NCI-H345 treated with DMSO at 0.1 percent for 48 hours (cell line): ENCODE results near the gene TENM4.
"Not testable (repeated sequence)": the region's sequence is repeated elsewhere in the genome, so short reads cannot be mapped to it uniquely, and the experiment has no call there.

Experiments
- DNase-seq: peaks from one replicate; lab custom pipeline; 2025; ENCODE audit not compliant: unreplicated experiment; lab: John Stamatoyannopoulos, UW

Gene TENM4

GRCh38 chr11:78991681-78992080 lies 449.1 kb downstream of the TENM4 start:
- peak; percentile 32 for DNase-seq

- peak; percentile 60 for DNase-seq
These were observed 450.6 kb downstream of the TENM4 start for GRCh38 chr11:78990261-78990660.

GRCh38 chr11:78987748-78988147 lies 453.1 kb downstream of the TENM4 start:
- no peak for DNase-seq

GRCh38 chr11:78986305-78986704 lies 454.5 kb downstream of the TENM4 start:
- no peak for DNase-seq

GRCh38 chr11:78985663-78986062 lies 455.2 kb downstream of the TENM4 start:
- no peak for DNase-seq

- DNase-seq: no peak
These were observed 458.4 kb downstream of the TENM4 start for GRCh38 chr11:78982473-78982872.

- no peak for DNase-seq
These were observed 459.7 kb downstream of the TENM4 start for GRCh38 chr11:78981153-78981552.

GRCh38 chr11:78978831-78979230 lies 462.0 kb downstream of the TENM4 start:
- DNase-seq: no peak

GRCh38 chr11:78977848-78978247 lies 463.0 kb downstream of the TENM4 start:
- not testable (repeated sequence) for DNase-seq

- DNase-seq: no peak
These were observed 463.8 kb downstream of the TENM4 start for GRCh38 chr11:78977009-78977408.

- no peak for DNase-seq
These were observed 465.7 kb downstream of the TENM4 start for GRCh38 chr11:78975081-78975480.

- no peak for DNase-seq
These were observed 467.0 kb downstream of the TENM4 start for GRCh38 chr11:78973876-78974275.

- no peak for DNase-seq
These were observed 468.2 kb downstream of the TENM4 start for GRCh38 chr11:78972590-78972989.

GRCh38 chr11:78972177-78972576 lies 468.7 kb downstream of the TENM4 start:
- DNase-seq: no peak

GRCh38 chr11:78967811-78968210 lies 473.0 kb downstream of the TENM4 start:
- no peak for DNase-seq

- DNase-seq: no peak
These were observed 475.4 kb downstream of the TENM4 start for GRCh38 chr11:78965432-78965831.

GRCh38 chr11:78961937-78962701 lies 478.7 kb downstream of the TENM4 start:
- peak; percentile 26 for DNase-seq

GRCh38 chr11:78961247-78961646 lies 479.6 kb downstream of the TENM4 start:
- no peak for DNase-seq

- DNase-seq: no peak
These were observed 482.4 kb downstream of the TENM4 start for GRCh38 chr11:78958444-78958843.

- no peak for DNase-seq
These were observed 483.2 kb downstream of the TENM4 start for GRCh38 chr11:78957476-78958245.

GRCh38 chr11:78954696-78955095 lies 486.1 kb downstream of the TENM4 start:
- DNase-seq: no peak

GRCh38 chr11:78954261-78954660 lies 486.6 kb downstream of the TENM4 start:
- no peak for DNase-seq
